ENCODE data around the gene IDUA.

IDUA gene

GRCh38 chr4:946517-947471 lies 40.0 kb upstream of the IDUA start:
- TF ChIP-seq CEBPB (IDR thresholded peaks at IDR 0.05) (no peak), MAX (IDR thresholded peaks at IDR 0.05) (no peak), EGR1 (IDR thresholded peaks at IDR 0.05) (no peak), EP300 (IDR thresholded peaks at IDR 0.05; ENCODE audit: borderline replicate concordance) (no peak), USF1 (IDR thresholded peaks at IDR 0.05) (no peak), FOXM1 (IDR thresholded peaks at IDR 0.05; ENCODE audit: borderline replicate concordance, low read depth) (no peak), CREB1 (IDR thresholded peaks at IDR 0.05; ENCODE audit: low read depth) (no peak), TCF12 (IDR thresholded peaks at IDR 0.05; ENCODE audit: low read depth) (no peak), TAF1 (IDR thresholded peaks at IDR 0.05; ENCODE audit: low read depth) (no peak), ZBTB7A (IDR thresholded peaks at IDR 0.05; ENCODE audit: low read depth) (no peak), YY1 (IDR thresholded peaks at IDR 0.05; ENCODE audit: low read depth) (no peak), REST (IDR thresholded peaks at IDR 0.05; ENCODE audit: low read depth) (no peak), TEAD4 (IDR thresholded peaks at IDR 0.05) (no peak)

GRCh38 chr4:947491-947971 lies 39.3 kb upstream of the IDUA start:
- TF ChIP-seq REST (IDR thresholded peaks at IDR 0.05; ENCODE audit: low read depth) (no peak), NFIC (IDR thresholded peaks at IDR 0.05) (no peak), ZBTB7A (IDR thresholded peaks at IDR 0.05; ENCODE audit: low read depth) (no peak), CREB1 (IDR thresholded peaks at IDR 0.05; ENCODE audit: low read depth) (no peak), RAD21 (IDR thresholded peaks at IDR 0.05; ENCODE audit: low read depth) (no peak), TCF12 (IDR thresholded peaks at IDR 0.05; ENCODE audit: low read depth) (no peak), YY1 (IDR thresholded peaks at IDR 0.05; ENCODE audit: low read depth) (no peak), TAF1 (IDR thresholded peaks at IDR 0.05; ENCODE audit: low read depth) (no peak), EGR1 (IDR thresholded peaks at IDR 0.05) (no peak)

GRCh38 chr4:948101-948935 lies 38.5 kb upstream of the IDUA start:
- TF ChIP-seq REST (IDR thresholded peaks at IDR 0.05; ENCODE audit: low read depth) (no peak), CREB1 (IDR thresholded peaks at IDR 0.05; ENCODE audit: low read depth) (no peak), CEBPB (IDR thresholded peaks at IDR 0.05) (no peak), MAX (IDR thresholded peaks at IDR 0.05) (no peak), FOXM1 (IDR thresholded peaks at IDR 0.05; ENCODE audit: borderline replicate concordance, low read depth) (no peak), ZBTB7A (IDR thresholded peaks at IDR 0.05; ENCODE audit: low read depth) (no peak), TCF12 (IDR thresholded peaks at IDR 0.05; ENCODE audit: low read depth) (no peak), NFIC (IDR thresholded peaks at IDR 0.05) (no peak), RAD21 (IDR thresholded peaks at IDR 0.05; ENCODE audit: low read depth) (no peak), TEAD4 (IDR thresholded peaks at IDR 0.05) (no peak), EGR1 (IDR thresholded peaks at IDR 0.05) (no peak)

GRCh38 chr4:948936-949300 lies 37.9 kb upstream of the IDUA start:
- TF ChIP-seq TCF12 (IDR thresholded peaks at IDR 0.05; ENCODE audit: low read depth) (no peak), TAF1 (IDR thresholded peaks at IDR 0.05; ENCODE audit: low read depth) (no peak), MAX (IDR thresholded peaks at IDR 0.05) (no peak), REST (IDR thresholded peaks at IDR 0.05; ENCODE audit: low read depth) (no peak), USF1 (IDR thresholded peaks at IDR 0.05) (no peak), CREB1 (IDR thresholded peaks at IDR 0.05; ENCODE audit: low read depth) (no peak), RAD21 (IDR thresholded peaks at IDR 0.05; ENCODE audit: low read depth) (no peak), NFIC (IDR thresholded peaks at IDR 0.05) (no peak), CEBPB (IDR thresholded peaks at IDR 0.05) (no peak), YY1 (IDR thresholded peaks at IDR 0.05; ENCODE audit: low read depth) (no peak)
